HFFc6 (cell line): ENCODE measurements around the gene CEACAM4. TPM values are rescaled to one million over a fixed set of nuclear protein-coding genes. Genes with fewer than 3 reads are reported as not detected.

Experiments
- DNase-seq: peaks from one replicate; pipeline ENCODE4 v3.0.0-alpha.2; 2018
- H3K27ac Mint-ChIP-seq: 2 replicates; pipeline ENCODE4 v1.8.0; 2020; ENCODE audit warnings: mild to moderate bottlenecking, mixed read lengths
- H3K27me3 Mint-ChIP-seq: 2 replicates; pipeline ENCODE4 v1.8.0; 2021; ENCODE audit warnings: mild to moderate bottlenecking, moderate library complexity, mixed read lengths; ENCODE audit not compliant: insufficient read depth
- H3K36me3 Mint-ChIP-seq: 2 replicates; pipeline ENCODE4 v1.8.0; 2021; ENCODE audit warnings: low read depth, mixed read lengths
- H3K4me1 Mint-ChIP-seq: 2 replicates; pipeline ENCODE4 v1.8.0; 2020; ENCODE audit warnings: low read depth, mixed read lengths
- H3K4me3 Mint-ChIP-seq: 2 replicates; pipeline ENCODE4 v1.8.0; 2020; ENCODE audit warnings: mild to moderate bottlenecking, moderate library complexity, mixed read lengths
- H3K9me3 Mint-ChIP-seq: 2 replicates; pipeline ENCODE4 v1.8.0; 2020; ENCODE audit warnings: mild to moderate bottlenecking, mixed read lengths
- total RNA-seq, 6 experiments: library from RNA; stranded (reverse); fragmentation: NEBNext Ultra II Directional; extraction: Animal tissue kit (Norgen Biotek cat#: 25700); gene quantifications; 2 replicates in 1 of 6; 3 replicates in 5 of 6; pipeline ENCODE4 v1.2.3, GENCODE V29; 2021
- TF ChIP-seq, protein P1 (sequence below): fragments of 200-600 bp; sonication (generic); IDR thresholded peaks from 2 replicates; pipeline ENCODE4 v1.5.0; 2021; ENCODE audit warnings: antibody characterized with exemption, mild to moderate bottlenecking

Gene CEACAM4
- total RNA-seq, 6 experiments from 2014 or later, result not detected

DNA sequence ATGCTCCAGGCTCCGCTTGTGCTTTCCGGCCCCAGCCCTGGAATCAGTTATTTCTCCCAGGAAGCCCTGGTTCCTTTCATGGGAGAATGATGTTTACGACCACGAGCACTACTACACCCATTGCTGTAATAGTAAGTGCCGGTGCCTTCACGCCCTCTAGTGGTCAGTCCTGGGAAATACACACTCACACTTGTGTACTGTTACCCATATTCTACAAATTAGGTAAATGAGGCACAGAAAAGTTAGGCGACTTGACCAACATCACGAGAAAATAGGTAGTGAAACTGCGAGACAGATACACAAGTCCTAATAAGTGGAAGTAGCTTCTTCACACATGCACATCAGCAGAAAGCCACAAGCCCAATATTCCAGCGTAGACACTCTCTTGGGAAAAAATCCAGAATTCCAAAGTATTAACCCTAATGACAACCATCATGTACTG lies 29.3 kb downstream of the CEACAM4 start:
- peak; percentile 64 for DNase-seq
- no peaks in the 10 kb centered on the region for H3K36me3 Mint-ChIP-seq
- TF ChIP-seq, protein P1, sequence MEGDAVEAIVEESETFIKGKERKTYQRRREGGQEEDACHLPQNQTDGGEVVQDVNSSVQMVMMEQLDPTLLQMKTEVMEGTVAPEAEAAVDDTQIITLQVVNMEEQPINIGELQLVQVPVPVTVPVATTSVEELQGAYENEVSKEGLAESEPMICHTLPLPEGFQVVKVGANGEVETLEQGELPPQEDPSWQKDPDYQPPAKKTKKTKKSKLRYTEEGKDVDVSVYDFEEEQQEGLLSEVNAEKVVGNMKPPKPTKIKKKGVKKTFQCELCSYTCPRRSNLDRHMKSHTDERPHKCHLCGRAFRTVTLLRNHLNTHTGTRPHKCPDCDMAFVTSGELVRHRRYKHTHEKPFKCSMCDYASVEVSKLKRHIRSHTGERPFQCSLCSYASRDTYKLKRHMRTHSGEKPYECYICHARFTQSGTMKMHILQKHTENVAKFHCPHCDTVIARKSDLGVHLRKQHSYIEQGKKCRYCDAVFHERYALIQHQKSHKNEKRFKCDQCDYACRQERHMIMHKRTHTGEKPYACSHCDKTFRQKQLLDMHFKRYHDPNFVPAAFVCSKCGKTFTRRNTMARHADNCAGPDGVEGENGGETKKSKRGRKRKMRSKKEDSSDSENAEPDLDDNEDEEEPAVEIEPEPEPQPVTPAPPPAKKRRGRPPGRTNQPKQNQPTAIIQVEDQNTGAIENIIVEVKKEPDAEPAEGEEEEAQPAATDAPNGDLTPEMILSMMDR, result peak; percentile 97
- no peak overlapping the region for H3K4me3 Mint-ChIP-seq
- H3K27me3 Mint-ChIP-seq, result peaks cover 19% of the 10 kb centered on the region
- H3K9me3 Mint-ChIP-seq, result no peaks in the 10 kb centered on the region
- H3K4me1 Mint-ChIP-seq, result peaks cover 12% of the 10 kb centered on the region; the same call in 1 of the 2 replicates
- no peak overlapping the region for H3K27ac Mint-ChIP-seq

DNA sequence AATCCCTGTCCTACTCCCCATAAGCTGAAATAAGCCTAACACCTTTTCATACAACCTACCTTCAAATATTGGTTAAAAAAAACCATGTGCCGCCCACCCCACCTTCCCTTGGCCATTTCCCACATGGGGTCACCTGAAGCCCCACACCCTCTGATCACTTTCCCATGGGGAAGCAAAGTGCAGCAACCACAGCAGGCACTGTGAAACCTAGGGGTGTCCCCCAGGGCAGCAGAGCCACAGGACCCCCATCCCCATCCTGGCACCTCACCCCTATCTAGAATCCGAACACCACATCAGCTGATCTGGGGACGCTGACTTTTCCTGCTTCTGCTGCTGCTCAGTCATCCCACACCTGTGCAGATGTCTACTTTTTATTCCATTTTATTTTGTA lies 31.0 kb downstream of the CEACAM4 start:
- peaks cover 12% of the 10 kb centered on the region for H3K27me3 Mint-ChIP-seq
- DNase-seq, result no peak
- H3K36me3 Mint-ChIP-seq, result no peaks in the 10 kb centered on the region
- H3K4me1 Mint-ChIP-seq, result peaks cover 12% of the 10 kb centered on the region; the same call in 1 of the 2 replicates
- H3K4me3 Mint-ChIP-seq, result no peak overlapping the region
- no peaks in the 10 kb centered on the region for H3K9me3 Mint-ChIP-seq
- TF ChIP-seq, protein P1, result no peak
- H3K27ac Mint-ChIP-seq, result no peak overlapping the region

DNA sequence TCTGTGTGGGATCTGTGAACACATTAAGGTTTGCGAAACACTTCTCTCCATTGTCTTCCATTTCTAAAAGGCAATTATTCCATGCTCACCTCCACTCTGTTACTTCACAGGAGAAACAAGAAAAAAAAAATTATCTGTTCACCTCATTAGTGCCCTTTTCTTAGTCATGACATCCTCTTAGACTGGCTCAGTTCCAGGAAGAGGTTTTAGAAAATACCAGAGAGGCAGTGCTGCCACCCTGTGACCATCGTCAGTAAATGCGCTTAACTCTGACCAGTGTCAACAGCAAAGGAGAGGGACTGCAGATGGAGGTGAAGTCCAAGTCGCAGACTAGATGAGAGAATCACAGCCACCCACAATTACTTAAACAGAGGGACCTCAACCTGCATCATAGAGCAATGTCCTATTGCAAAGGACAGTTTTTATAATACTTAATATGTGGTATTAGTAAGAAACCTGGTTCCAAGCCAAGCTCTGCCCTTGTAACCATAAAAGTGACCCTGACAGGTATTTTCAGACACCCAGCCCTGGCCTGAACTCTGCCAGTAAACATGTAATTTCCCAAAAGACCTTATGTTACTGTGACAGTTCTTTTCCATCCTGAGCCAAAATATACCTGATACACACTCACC lies 31.5 kb downstream of the CEACAM4 start:
- Mint-ChIP-seq H3K4me3 (no peak overlapping the region), H3K27me3 (peaks cover 11% of the 10 kb centered on the region), H3K9me3 (no peaks in the 10 kb centered on the region), H3K36me3 (no peaks in the 10 kb centered on the region), H3K27ac (no peak overlapping the region), H3K4me1 (peaks cover 12% of the 10 kb centered on the region; the same call in 1 of the 2 replicates)
- TF ChIP-seq, protein P1, result peak; percentile 81
- DNase-seq, result peak; percentile 87

DNA sequence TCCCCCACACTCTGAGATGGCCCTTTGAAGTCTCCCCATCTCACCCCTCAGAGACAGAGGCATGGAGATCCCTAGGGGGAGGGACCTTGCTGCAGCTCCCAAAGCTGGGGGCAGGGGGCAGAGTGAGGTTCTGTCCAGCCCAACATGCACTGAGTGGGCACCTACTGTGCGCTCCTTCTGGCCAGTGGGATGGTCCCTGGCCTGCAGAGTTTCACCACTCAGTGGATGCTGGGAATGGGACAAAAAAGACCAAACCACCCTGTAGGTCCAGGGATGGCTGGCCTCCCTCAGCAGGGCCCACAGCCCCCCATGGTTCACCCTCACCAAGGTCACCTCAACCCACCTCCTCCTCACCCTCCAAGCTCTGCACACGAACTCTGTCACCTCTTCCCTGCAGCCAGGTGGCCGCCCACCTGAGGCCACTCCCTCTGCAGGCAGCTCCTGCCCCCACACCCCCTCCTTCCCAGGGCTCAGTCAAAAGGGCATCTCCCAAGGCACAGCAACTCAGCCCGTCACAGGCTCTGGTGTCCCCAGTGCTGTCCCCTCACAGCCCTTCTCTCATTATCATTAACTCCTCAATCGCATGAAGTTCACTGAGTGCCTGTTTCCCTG lies 34.8 kb downstream of the CEACAM4 start:
- no peak for DNase-seq

DNA sequence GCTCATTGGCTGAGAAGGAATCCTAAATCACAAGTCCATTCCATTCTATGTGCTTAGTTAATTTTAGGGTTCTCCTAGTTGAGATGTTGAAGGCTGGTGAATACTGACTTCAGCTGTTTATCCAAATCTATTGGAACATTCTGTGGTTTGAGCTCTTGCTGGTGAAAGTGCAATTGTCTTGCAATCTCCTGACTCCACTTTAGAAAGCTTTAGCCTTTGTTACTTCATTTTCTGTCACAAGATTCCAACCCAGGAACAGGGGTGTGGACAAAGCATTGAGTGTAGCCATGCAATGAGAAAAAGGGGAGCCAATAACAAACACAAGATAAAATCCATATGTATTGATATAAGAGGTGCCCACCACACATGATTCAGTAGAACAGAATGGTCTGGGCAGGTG lies 35.9 kb downstream of the CEACAM4 start:
- peaks cover 5% of the 10 kb centered on the region for H3K27me3 Mint-ChIP-seq
- no peak overlapping the region for H3K4me3 Mint-ChIP-seq
- TF ChIP-seq, protein P1, result no peak
- no peak overlapping the region for H3K27ac Mint-ChIP-seq
- no peak for DNase-seq
- no peaks in the 10 kb centered on the region for H3K9me3 Mint-ChIP-seq
- H3K4me1 Mint-ChIP-seq, result no peaks in the 10 kb centered on the region
- H3K36me3 Mint-ChIP-seq, result no peaks in the 10 kb centered on the region

More for the DNA sequence above, 34.8 kb downstream of the CEACAM4 start:
- Mint-ChIP-seq H3K4me1 (no peaks in the 10 kb centered on the region), H3K4me3 (no peak overlapping the region), H3K9me3 (no peaks in the 10 kb centered on the region), H3K27ac (no peak overlapping the region), H3K27me3 (peaks cover 10% of the 10 kb centered on the region), H3K36me3 (no peaks in the 10 kb centered on the region)
- TF ChIP-seq, protein P1, result no peak
